IgD-negative memory B cell (primary cell): ENCODE measurements around the gene RPS6KA4. TPM values are rescaled to one million over a fixed set of nuclear protein-coding genes. Genes with fewer than 3 reads are reported as not detected.
"Not testable (repeated sequence)": the region's sequence is repeated elsewhere in the genome, so short reads cannot be mapped to it uniquely, and the experiment has no call there.

Source experiments
- H3K27ac Mint-ChIP-seq, 3 donors: one replicate each; pipeline ENCODE4 v1.8.0; 2020 to 2022; ENCODE audit warnings: mild to moderate bottlenecking in 3 of 3, mixed read lengths in 3 of 3, moderate library complexity in 1 of 3
- H3K27me3 Mint-ChIP-seq: one replicate; pipeline ENCODE4 v1.8.0; 2021; ENCODE audit warnings: mixed read lengths
- H3K36me3 Mint-ChIP-seq: one replicate; pipeline ENCODE4 v1.8.0; 2020; ENCODE audit warnings: mild to moderate bottlenecking, mixed read lengths
- H3K4me1 Mint-ChIP-seq, 3 donors: one replicate each; pipeline ENCODE4 v1.8.0; 2020 to 2022; ENCODE audit warnings: mixed read lengths in 3 of 3, mild to moderate bottlenecking in 1 of 3
- H3K4me3 Mint-ChIP-seq, 4 donors: one replicate each; pipeline ENCODE4 v1.8.0; 2020 to 2022; ENCODE audit warnings: mild to moderate bottlenecking in 4 of 4, mixed read lengths in 4 of 4, moderate library complexity in 3 of 4
- H3K9me3 Mint-ChIP-seq, 3 donors: one replicate each; pipeline ENCODE4 v1.8.0; 2020 to 2021; ENCODE audit warnings: mixed read lengths in 3 of 3, mild to moderate bottlenecking in 1 of 3
- polyA plus RNA-seq: library from polyadenylated mRNA; unstranded; fragments of 300-500 nt; fragmentation: Illumina TruSeq; gene quantifications from one replicate; pipeline ENCODE4 v1.2.3, GENCODE V29; 2021

The RPS6KA4 gene
- polyA plus RNA-seq, 1 donor from 2014 or later = 12.2 TPM

DNA sequence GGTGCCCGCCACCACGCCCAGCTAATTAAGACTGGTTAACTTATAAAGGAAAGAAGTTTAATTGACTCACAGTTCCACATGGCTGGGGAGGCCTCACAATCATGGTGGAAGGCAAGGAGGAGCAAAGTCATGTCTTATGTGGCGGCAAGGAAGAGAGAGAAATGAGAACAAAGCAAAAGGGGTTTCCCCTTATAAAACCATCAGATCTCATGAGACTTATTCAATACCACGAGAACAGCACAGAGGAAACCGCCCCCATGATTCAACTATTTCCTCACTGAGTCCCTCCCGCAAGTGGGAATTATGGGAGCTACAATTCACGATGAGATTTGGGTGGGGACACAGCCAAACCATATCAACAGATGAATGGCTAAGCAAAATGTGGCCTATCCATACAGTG lies 59.3 kb downstream of the RPS6KA4 start:
- not testable (repeated sequence) for H3K27ac Mint-ChIP-seq, H3K4me3 Mint-ChIP-seq, H3K27me3 Mint-ChIP-seq, H3K4me1 Mint-ChIP-seq, H3K36me3 Mint-ChIP-seq
- H3K9me3 Mint-ChIP-seq = peaks cover 0 to 17% (median 10%) of the 10 kb centered on the region in 3 donors

DNA sequence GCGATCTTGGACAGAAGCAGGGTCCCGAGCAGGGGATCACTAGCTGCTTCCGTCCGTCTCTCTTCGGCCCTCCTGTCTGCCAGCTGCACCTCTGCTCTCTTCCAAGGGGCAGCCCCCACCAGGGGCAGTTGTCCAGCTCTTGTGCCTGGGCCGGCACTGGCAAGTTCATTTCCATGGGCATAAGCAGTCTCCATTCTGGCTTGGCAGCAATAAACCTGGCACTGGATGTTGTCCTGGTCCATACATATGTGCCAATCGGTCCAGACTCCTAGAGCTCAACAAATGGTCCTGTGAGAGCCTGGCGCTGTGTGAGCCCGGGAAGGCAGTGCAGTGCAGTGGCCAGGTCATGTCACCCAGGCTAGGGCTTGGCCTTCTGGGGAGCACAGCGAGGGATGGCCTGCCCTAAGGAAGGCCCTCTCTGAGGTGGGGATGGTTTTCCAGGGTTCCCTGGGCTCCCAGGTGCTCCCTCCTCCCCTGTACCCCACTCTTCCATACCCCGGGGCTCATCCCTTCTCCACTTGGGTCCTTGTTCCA lies 60.4 kb downstream of the RPS6KA4 start:
- Mint-ChIP-seq H3K27ac (no peak overlapping the region), H3K9me3 (peaks cover 0 to 20% (median 10%) of the 10 kb centered on the region in 3 donors), H3K4me1 (peaks cover 0 to 4% (median 3%) of the 10 kb centered on the region in 3 donors), H3K36me3 (no peaks in the 10 kb centered on the region), H3K4me3 (no peak overlapping the region), H3K27me3 (peaks cover 11% of the 10 kb centered on the region)

DNA sequence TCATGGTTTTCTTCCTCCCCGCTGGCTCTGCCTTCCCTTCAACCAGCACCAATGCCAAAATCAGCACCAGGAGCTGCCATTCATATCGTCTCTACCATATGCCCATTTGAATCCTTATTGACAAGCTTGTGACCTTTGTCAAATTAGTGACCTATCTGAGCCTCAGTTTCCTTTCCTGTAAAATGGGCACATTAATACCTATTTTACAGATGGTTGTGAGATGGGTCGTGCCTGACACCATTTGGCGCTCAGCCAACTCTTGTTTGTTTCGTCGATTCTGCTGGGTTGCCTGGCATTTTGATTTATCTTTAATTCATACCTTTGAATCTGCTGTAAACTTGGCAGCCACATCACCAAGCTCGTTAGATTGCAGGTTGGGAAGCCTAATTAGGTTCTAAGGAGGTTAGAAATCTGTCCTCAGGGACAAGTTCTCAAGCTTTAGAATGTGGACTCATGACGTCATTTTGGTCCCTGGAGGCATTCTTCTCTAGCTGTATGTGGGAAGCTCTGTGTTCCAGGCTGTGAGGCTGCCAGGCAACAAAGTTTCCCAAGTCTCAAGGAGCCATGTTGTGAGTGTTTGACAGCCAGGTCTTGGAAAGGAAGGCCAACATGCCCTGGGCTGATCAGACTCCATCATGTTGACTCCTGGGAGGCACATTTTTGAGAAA lies 61.0 kb downstream of the RPS6KA4 start:
- Mint-ChIP-seq H3K4me3 (no peak overlapping the region), H3K36me3 (no peaks in the 10 kb centered on the region), H3K27ac (no peak overlapping the region), H3K9me3 (peaks cover 0 to 20% (median 10%) of the 10 kb centered on the region in 3 donors), H3K27me3 (peaks cover 11% of the 10 kb centered on the region), H3K4me1 (peaks cover 0 to 4% (median 3%) of the 10 kb centered on the region in 3 donors)

Other genes with a start within 250 kb of the RPS6KA4 start
- gene MACROD1, start 193.0 kb upstream of the RPS6KA4 start, polyA plus RNA-seq = 9.7 TPM
- 102 TPM for gene STIP1, start 173.0 kb upstream of the RPS6KA4 start, polyA plus RNA-seq
- 149 TPM for gene FERMT3, start 152.4 kb upstream of the RPS6KA4 start, polyA plus RNA-seq
- gene TRPT1, start 133.0 kb upstream of the RPS6KA4 start, polyA plus RNA-seq = 75.0 TPM
- gene NUDT22, start 132.9 kb upstream of the RPS6KA4 start, polyA plus RNA-seq = 56.6 TPM
- gene DNAJC4, start 128.6 kb upstream of the RPS6KA4 start, polyA plus RNA-seq = 49.3 TPM
- gene VEGFB, start 124.6 kb upstream of the RPS6KA4 start, polyA plus RNA-seq = 34.8 TPM
- 101 TPM for gene FKBP2, start 118.1 kb upstream of the RPS6KA4 start, polyA plus RNA-seq
- 48.1 TPM for gene PPP1R14B, start 112.2 kb upstream of the RPS6KA4 start, polyA plus RNA-seq
- gene PLCB3, start 107.6 kb upstream of the RPS6KA4 start, polyA plus RNA-seq = 0.33 TPM
- 53.2 TPM for gene BAD, start 74.5 kb upstream of the RPS6KA4 start, polyA plus RNA-seq
- 19.7 TPM for gene GPR137, start 73.3 kb upstream of the RPS6KA4 start, polyA plus RNA-seq
- not detected for gene KCNK4, start 67.9 kb upstream of the RPS6KA4 start, polyA plus RNA-seq
- gene CATSPERZ, start 58.8 kb upstream of the RPS6KA4 start, polyA plus RNA-seq = not detected
- 11.2 TPM for gene ESRRA, start 53.6 kb upstream of the RPS6KA4 start, polyA plus RNA-seq
- gene TRMT112, start 41.6 kb upstream of the RPS6KA4 start, polyA plus RNA-seq = 560 TPM
- gene PRDX5, start 41.0 kb upstream of the RPS6KA4 start, polyA plus RNA-seq = 185 TPM
- gene CCDC88B, start 19.0 kb upstream of the RPS6KA4 start, polyA plus RNA-seq = 33.0 TPM
- gene SLC22A11, start 196.8 kb downstream of the RPS6KA4 start, polyA plus RNA-seq = not detected
- not detected for gene SLC22A12, start 232.1 kb downstream of the RPS6KA4 start, polyA plus RNA-seq